ENCODE results near the gene SOS1.

DNA sequence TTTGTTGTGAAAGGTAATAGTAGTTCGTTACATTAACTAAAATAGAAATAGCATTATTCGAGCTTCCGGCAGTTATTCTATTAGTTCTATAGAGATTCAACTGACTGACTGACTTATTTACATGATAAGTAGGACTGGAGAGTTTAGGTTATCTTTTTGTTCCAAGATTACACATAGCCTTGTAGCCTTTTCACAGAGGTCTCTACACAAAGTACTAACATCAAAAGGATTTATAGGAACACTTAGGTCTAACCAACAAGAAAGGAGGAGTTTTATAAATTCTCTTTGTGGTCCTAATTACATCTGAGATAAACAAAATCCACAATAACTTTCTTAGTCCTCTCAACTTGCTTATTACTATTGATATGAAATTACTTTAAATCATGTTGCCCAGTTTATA, 62.8 kb downstream of the SOS1 start:
- TF ChIP-seq, protein P1, sequence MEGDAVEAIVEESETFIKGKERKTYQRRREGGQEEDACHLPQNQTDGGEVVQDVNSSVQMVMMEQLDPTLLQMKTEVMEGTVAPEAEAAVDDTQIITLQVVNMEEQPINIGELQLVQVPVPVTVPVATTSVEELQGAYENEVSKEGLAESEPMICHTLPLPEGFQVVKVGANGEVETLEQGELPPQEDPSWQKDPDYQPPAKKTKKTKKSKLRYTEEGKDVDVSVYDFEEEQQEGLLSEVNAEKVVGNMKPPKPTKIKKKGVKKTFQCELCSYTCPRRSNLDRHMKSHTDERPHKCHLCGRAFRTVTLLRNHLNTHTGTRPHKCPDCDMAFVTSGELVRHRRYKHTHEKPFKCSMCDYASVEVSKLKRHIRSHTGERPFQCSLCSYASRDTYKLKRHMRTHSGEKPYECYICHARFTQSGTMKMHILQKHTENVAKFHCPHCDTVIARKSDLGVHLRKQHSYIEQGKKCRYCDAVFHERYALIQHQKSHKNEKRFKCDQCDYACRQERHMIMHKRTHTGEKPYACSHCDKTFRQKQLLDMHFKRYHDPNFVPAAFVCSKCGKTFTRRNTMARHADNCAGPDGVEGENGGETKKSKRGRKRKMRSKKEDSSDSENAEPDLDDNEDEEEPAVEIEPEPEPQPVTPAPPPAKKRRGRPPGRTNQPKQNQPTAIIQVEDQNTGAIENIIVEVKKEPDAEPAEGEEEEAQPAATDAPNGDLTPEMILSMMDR (conservative IDR thresholded peaks at IDR 0.05 in 1 of 2, IDR thresholded peaks at IDR 0.05 in 1 of 2; ENCODE audit: low read depth in 1 of 2, low read length in 2 of 2), result no peak
- no peak for TF ChIP-seq EZH2 (IDR thresholded peaks at IDR 0.05; ENCODE audit: low read length, missing control alignments)

Data from fibroblast of lung (primary cell).